NT2/D1 (cell line): Measurements from ENCODE around the gene SECTM1.

Experiments used
- SUZ12 ChIP-seq: IDR thresholded peaks from 2 replicates; pipeline ENCODE4 v1.6.1; 2011; ENCODE audit not compliant: insufficient read length, insufficient read depth; ENCODE audit errors: extremely low read depth
- ZNF274 ChIP-seq: IDR thresholded peaks from 2 replicates; pipeline ENCODE4 v1.6.1; 2011; ENCODE audit warnings: mild to moderate bottlenecking, low read depth, low read length

DNA sequence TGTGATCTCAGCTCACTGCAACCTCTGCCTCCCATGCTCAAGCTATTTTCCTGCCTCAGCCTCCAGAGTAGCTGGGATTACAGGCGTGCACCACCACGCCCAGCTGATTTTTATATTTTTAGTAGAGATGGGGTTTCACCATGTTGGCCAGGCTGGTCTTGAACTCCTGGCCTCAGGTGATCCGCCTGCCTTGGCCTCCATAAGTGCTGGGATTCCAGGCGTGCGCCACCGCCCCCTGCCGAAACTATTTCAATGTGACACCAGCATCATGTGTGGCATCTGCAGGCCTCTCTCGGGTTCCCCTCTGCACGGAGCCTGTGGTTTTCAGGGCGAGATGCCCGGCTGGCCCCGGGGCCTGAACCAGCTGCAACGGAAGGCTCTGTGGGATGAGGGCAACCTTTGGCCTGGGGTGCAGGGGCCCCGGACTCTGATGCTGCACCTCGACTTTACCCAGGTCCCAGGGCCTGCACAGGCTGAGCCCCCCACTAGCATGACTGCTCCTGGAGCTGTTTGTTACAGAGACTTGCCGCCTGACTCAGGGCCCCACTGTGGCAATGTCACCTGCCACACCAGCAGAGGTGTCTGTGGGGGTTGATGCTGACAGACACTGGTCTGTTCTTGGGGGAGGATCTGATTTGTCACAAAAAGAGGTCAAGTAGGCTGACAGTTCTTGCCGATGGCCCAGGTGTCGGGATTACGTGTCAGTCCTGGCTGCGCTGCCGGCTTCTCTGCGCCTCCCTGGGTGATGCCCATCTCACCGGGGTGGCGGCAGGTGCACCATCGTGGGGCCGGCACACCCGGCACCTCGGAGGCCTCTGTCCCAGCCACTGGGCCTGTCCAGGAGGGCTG, 16.8 kb upstream of the SECTM1 start:
- TF ChIP-seq SUZ12, result no peak
- TF ChIP-seq ZNF274, result no peak
